Adipose tissue (tissue), 3 donors: ENCODE measurements around the gene TEX101. TPM values are rescaled to one million over a fixed set of nuclear protein-coding genes. Genes with fewer than 3 reads are reported as not detected.
"Not testable (repeated sequence)": the region's sequence is repeated elsewhere in the genome, so short reads cannot be mapped to it uniquely, and the experiment has no call there.

Experiments used
- H3K27ac ChIP-seq: one replicate; pipeline ENCODE4 v1.5.1; 2013; ENCODE audit warnings: low read depth, low read length
- WGBS, 3 donors: extraction: QIAGEN DNeasy Blood & Tissue Kit; methylation state at CpG; one replicate each; pipeline ENCODE4 v1.1.7; 2013; 5-methylcytosine and 5-hydroxymethylcytosine counted together
- polyA plus RNA-seq, 3 donors: library from polyadenylated mRNA; stranded (reverse); fragments of 200-250 nt; gene quantifications; one replicate each; pipeline ENCODE4 v1.2.3, GENCODE V29; 2013
- donor health status: healthy with polysubstance abuse.
- donor health status: Bipolar disorder and iron deficiency.
- donor health status: healthy.

The TEX101 gene
- polyA plus RNA-seq, 3 donors: 0.06 TPM; not detected in 2

GRCh38 chr19:43409415-43409814 is 5.3 kb upstream of the TEX101 start:
- 55 to 80% (median 61%) methylated on average over 1 of the region's 1 CpG for WGBS, 3 donors
- H3K27ac ChIP-seq: no peak overlapping the region

DNA sequence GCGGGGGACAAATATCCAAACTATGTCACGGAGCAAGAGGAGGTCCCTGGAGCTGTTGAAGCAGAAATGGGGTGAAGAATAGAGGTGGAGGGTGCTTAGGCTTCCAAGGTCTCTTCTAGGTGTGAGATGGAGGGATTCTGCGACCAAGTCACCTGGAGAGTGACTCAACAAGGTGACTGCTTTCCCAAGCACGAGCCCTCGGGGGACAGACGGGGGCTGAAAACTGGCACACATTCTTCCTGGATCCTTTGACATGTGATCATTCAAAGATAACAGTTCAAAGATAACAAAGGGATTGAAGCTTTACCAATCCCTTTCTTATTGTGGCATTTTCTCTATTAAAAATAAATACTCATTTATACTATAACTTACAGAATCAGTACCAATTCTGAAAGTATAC is 2.2 kb upstream of the TEX101 start:
- WGBS, 3 donors: 66 to 84% (median 83%) methylated on average over 6 of the region's 6 CpGs
- H3K27ac ChIP-seq: no peak overlapping the region

DNA sequence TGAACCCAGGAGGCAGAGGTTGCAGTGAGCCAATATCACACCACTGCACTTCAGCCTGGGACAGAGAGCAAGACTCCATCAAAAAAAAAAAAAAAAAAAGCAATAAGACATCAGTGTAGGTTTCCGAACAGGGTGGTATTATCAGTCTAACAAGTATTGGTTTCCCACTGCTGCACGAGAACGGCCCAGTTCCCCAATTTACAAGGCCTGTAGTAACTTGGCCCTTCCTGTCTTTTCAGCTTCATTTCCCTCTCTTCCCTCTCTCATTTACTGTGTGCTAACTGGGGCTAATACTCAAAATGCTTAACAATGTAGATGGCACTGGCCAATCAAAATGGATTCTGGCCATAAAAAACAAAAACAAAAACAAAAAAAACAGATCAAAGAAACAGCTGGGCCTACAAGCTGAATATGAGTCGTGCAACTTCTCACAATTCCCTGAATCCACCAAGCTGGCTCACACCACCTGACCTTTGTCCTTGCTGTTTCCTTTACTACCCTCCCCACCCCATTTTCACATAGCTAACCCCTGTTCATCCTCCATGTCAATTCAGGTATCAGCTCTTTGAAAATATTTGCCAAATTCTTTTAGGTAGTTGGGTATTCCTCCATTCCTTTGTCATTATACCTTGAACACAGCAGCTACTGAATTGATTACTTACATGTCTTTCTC is 2.4 kb downstream of the TEX101 start:
- no peak overlapping the region for H3K27ac ChIP-seq
- WGBS, 3 donors: 57 to 73% (median 66%) methylated on average over 4 of the region's 4 CpGs

DNA sequence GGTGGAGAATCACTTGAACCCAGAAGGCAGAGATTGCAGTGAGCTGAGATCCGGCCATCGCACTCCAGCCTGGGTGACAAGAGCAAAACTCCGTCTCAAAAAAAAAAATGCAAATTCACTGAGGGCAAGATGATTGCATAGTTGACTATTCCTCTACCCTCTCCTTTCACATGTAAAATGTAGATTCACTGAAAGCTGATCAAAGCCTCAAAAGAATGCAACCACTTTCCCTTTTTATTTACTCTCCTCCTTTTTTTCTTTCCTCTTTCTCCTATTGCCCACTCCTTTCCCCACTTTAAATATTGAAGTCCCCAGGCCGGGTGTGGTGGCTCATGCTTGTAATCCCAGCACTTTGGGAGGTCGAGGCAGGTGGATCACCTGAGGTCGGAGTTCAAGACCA is 6.3 kb downstream of the TEX101 start:
- no peak overlapping the region for H3K27ac ChIP-seq
- 74 to 85% (median 79%) methylated on average over 6 of the region's 6 CpGs for WGBS, 3 donors

DNA sequence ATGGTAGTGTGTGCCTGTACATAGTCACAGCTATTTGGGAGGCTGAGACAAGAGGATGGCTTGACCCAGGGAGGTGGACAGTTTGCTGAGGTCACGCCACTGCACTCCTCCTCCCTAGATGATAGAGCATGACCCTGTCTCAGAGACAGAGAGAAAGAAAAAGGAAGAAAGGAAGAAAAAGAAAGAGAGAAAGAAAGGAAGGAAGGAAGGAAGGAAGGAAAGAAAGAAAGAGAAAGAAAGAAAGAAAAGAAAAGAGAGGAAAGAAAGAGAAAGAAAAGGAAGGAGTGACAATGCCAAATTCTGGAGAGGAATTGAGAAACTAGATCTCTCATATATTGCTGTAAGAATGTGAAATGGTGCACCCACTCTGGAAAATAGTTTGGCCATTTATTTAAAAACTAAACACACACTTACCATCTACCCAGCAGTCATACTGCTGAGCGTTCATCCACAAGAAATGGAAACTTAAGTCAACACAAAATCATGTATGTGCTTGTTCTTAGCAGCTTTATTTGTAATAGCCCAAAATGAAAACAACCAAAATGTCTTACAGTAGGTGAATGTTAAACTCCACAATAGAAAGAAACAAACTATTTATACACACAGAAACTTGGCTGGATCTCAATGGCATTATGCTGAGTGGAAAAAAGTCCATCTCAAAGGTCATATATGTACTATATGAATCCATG is 7.5 kb downstream of the TEX101 start:
- H3K27ac ChIP-seq: no peak overlapping the region
- WGBS, 3 donors: 84 to 92% (median 85%) methylated on average over 2 of the region's 2 CpGs

- no peak overlapping the region for H3K27ac ChIP-seq
- 82 to 95% (median 91%) methylated on average over 1 of the region's 1 CpG for WGBS, 3 donors
These were observed 8.0 kb downstream of the TEX101 start for GRCh38 chr19:43422689-43423066.

DNA sequence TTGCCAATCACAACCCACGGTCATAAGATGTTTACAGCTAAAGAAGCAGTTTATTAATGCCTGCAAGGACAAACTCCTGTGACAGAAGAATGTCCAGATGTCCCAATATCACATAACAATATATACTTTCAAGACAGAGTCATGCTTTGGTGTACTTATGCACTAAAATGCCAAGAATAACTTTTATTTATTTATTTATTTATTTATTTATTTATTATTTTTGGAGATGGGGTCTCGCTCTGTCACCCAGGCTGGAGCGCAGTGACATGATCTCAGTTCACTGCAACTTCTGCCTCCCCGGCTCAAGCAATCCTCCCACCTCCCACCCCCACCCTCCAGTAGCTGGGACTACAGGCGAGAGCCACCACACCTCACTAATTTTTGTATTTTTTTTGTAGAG is 9.1 kb downstream of the TEX101 start:
- H3K27ac ChIP-seq: no peak overlapping the region
- 84 to 88% (median 86%) methylated on average over 5 of the region's 5 CpGs for WGBS, 3 donors

DNA sequence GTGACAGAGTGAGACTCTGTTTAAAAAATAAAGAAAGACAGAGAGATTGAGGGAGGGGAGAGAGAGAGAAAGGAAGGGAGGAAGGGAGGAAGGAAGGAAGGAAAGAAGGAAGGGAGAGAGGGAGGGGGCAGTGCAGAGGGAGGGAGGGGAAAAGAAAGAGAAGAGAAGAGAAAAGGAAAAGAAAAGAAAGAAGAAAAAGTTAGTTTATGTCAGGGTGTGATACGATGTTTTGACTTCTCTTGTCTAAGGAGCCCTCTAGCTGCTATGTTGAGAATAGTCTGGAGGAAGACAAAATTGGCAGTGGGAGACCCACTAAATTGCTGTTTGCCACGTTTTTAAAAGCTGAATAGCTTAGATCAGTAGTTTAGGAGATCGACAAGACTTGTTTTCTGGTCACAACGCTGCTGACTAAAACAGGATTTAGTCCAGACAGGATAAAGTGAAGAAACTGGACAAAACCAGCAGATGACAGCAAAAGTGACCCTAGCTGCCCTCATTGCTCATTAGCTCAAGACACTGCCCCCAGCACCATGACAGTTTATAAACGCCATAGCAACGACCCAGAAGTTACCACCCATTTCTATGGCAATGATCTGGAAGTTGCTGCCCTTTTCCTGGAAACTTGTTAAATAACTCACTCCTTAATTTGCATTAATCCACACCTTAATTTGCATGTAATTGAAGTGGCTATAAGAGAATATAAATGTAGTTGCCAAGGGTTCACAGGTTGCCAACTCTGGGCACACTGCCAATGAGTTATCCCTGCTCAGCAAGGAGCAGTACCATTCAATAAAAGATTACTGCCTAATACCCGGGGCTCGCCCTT is 11.1 kb downstream of the TEX101 start:
- H3K27ac ChIP-seq: no peak overlapping the region
- WGBS, 3 donors: 18 to 36% (median 30%) methylated on average over 8 of the region's 8 CpGs

- no peak overlapping the region for H3K27ac ChIP-seq
- WGBS, 3 donors: 91 to 97% (median 94%) methylated on average over 7 of the region's 7 CpGs
These were observed 14.7 kb downstream of the TEX101 start for GRCh38 chr19:43429395-43429794.

GRCh38 chr19:43430142-43430710 is 15.5 kb downstream of the TEX101 start:
- H3K27ac ChIP-seq: no peak overlapping the region
- 66 to 72% (median 69%) methylated on average over 6 of the region's 6 CpGs for WGBS, 3 donors

DNA sequence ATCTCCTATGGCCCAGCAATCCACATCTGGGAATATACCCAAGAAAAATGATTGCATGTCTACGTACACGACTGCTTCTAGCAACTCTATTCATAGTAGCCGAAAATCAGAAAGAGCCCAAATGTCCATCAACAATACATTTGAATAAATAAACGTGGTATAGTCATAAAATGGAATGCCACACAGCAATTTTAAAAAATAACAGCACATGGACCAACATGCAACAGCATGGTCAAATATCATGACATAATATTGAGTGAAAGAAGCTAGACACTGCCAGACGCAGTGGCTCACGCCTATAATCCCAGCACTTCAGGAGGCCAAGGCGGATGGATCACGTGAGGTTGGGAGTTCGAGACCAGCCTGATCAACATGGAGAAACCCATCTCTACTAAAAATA is 16.3 kb downstream of the TEX101 start:
- no peak overlapping the region for H3K27ac ChIP-seq
- 87 to 91% (median 91%) methylated on average over 9 of the region's 9 CpGs for WGBS, 3 donors

GRCh38 chr19:43433358-43433673 is 18.6 kb downstream of the TEX101 start:
- H3K27ac ChIP-seq: no peak overlapping the region
- 88 to 93% (median 93%) methylated on average over 2 of the region's 2 CpGs for WGBS, 3 donors

- 94 to 95% (median 95%) methylated on average over 6 of the region's 6 CpGs for WGBS, 3 donors
- no peak overlapping the region for H3K27ac ChIP-seq
These were observed 19.0 kb downstream of the TEX101 start for GRCh38 chr19:43433689-43434088.

- no peak overlapping the region for H3K27ac ChIP-seq
- WGBS, 3 donors: 81 to 87% (median 83%) methylated on average over 3 of the region's 3 CpGs
These were observed 21.1 kb downstream of the TEX101 start for GRCh38 chr19:43435775-43436174.

GRCh38 chr19:43437284-43437683 is 22.6 kb downstream of the TEX101 start:
- 89 to 93% (median 90%) methylated on average over 11 of the region's 11 CpGs for WGBS, 3 donors
- not testable (repeated sequence) for H3K27ac ChIP-seq

- WGBS, 3 donors: 71 to 95% (median 87%) methylated on average over 6 of the region's 6 CpGs
- H3K27ac ChIP-seq: no peak overlapping the region
These were observed 23.0 kb downstream of the TEX101 start for GRCh38 chr19:43437712-43438111.

DNA sequence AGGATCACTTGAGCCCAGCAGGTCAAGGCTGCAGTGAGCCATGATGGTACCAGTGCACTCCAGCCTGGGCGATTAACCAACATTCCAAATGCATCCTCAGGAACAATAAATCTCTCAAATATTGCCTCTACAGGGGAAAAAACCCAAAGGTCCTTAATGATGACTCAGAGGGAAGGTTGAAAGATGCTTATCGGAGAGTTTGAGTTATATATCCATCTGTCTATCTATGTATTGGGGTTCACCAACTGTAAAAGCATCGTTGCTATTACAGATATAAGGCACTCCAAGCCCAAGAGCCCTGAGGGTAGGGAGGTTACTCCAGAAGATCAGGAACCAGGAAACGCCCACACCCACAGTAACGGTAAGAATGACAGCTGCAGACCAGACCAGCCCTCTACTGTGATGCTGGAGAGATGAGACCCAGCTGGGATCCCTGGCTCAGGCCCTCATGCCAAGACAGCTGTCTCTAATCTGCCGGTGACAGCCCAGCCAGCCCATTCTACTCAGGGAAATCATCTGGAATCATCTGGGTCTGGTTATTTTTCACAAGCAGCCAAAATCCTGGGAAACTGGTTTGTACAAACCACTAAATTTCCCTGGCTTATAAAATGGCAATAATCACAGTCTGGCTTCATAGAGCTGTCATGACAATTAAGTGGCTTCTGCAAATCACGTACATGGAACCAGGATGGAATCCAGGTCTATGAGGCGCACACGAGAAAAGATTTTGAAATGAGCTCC is 23.8 kb downstream of the TEX101 start:
- WGBS, 3 donors: 34 to 59% (median 43%) methylated on average over 9 of the region's 9 CpGs
- H3K27ac ChIP-seq: no peak overlapping the region

GRCh38 chr19:43439032-43439708 is 24.5 kb downstream of the TEX101 start:
- WGBS, 3 donors: 34 to 52% (median 37%) methylated on average over 14 of the region's 14 CpGs
- no peak overlapping the region for H3K27ac ChIP-seq
